Activated CD4-positive, alpha-beta memory T cell treated with anti-CD3 and anti-CD28 coated beads for 36 hours (primary cell): ENCODE results near the gene SLC25A36. TPM values are rescaled to one million over a fixed set of nuclear protein-coding genes. Genes with fewer than 3 reads are reported as not detected.

ENCODE experiments used
- CTCF ChIA-PET: fragments of 350-600 bp; sonication (Branson Sonifier 250); formaldehyde crosslinking; loops from one replicate; lab custom pipeline; 2021; ENCODE audit warnings: antibody characterized with exemption, inconsistent platforms; lab: Charles Lee
- POLR2A ChIA-PET: fragments of 350-600 bp; sonication (Branson Sonifier 250); formaldehyde crosslinking; loops from one replicate; lab custom pipeline; 2021; ENCODE audit warnings: antibody characterized with exemption; lab: Charles Lee
- DNase-seq: peaks from one replicate; pipeline ENCODE4 v3.0.0-alpha.2; 2020
- H3K27ac Mint-ChIP-seq: one replicate; pipeline ENCODE4 v1.8.0; 2021; ENCODE audit warnings: mixed read lengths
- H3K27me3 Mint-ChIP-seq: one replicate; pipeline ENCODE4 v1.8.0; 2021; ENCODE audit warnings: mixed read lengths
- H3K36me3 Mint-ChIP-seq: one replicate; pipeline ENCODE4 v1.8.0; 2021; ENCODE audit warnings: mixed read lengths
- H3K4me1 Mint-ChIP-seq: one replicate; pipeline ENCODE4 v1.8.0; 2021; ENCODE audit warnings: low read depth, mixed read lengths
- H3K4me3 Mint-ChIP-seq: one replicate; pipeline ENCODE4 v1.8.0; 2021; ENCODE audit warnings: mild to moderate bottlenecking, mixed read lengths
- H3K9me3 Mint-ChIP-seq: one replicate; pipeline ENCODE4 v1.8.0; 2021; ENCODE audit warnings: mixed read lengths
- intact Hi-C: fragments of 100-400 bp; cut with micrococcal nuclease; formaldehyde crosslinking; loops from one replicate; pipeline ENCODE4 v1.15.1; 2023
- total RNA-seq, 2 experiments: library from RNA; stranded (reverse); gene quantifications; one replicate each; pipeline ENCODE4 v1.2.3, GENCODE V29; 2021

The SLC25A36 gene, protein sequence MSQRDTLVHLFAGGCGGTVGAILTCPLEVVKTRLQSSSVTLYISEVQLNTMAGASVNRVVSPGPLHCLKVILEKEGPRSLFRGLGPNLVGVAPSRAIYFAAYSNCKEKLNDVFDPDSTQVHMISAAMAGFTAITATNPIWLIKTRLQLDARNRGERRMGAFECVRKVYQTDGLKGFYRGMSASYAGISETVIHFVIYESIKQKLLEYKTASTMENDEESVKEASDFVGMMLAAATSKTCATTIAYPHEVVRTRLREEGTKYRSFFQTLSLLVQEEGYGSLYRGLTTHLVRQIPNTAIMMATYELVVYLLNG
- 10 to 100 TPM; 44.7 to 56.5 TPM for total RNA-seq

DNA sequence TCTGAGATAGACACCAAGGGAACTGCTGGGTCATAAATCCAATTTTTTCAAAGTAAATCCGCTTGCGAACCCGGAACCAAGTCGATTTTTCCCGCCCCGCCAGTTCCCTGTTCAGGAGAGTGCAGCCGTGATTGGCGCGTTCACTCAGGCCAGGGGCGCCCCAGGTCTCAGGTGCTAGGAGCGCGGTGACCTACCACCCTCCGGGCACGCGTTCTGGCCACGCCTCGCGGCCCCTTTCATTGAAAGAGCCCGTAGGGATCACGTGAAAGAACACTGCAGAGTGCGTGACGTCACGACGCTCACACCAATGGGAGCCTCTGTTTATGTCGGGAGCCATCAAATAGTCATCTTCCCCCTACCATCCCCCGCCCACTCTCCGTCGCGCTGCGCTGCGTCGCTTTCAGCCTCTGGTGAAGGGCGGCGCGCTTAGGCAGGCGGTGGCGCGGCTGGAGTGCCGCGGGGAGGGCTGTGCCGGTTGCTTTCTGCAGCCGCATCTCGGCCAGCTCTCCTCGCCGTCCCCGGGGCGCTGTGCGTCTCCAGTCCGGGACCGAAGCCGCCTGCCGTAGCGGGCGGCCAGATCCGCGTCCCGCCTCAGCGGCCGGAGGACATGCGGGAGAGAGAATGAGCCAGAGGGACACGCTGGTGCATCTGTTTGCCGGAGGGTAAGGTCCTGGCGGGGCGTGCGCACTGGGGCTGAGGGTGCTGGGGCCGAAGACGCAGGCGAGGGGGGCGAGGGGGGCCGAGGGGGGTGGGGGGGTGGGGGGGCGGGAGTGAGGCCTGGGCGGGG, at the start of gene SLC25A36:
Gene SLC25A36, plus strand, starts transcription at position 403 of the 787 bp plus-strand sequence. Its CDS starts 219 bp downstream, at position 622.
- peaks cover 37% of the 10 kb centered on the region for H3K4me1 Mint-ChIP-seq
- peak within 1 kb of the TSS; percentile 83 for H3K27ac Mint-ChIP-seq
- ChIA-PET POLR2A (no interaction called here), CTCF (no interaction called here)
- peaks cover 4% of the 10 kb centered on the region for H3K36me3 Mint-ChIP-seq
- H3K4me3 Mint-ChIP-seq: peak within 1 kb of the TSS; percentile 92
- peaks cover 4% of the 10 kb centered on the region for H3K9me3 Mint-ChIP-seq
- peak; percentile 98 for DNase-seq
- H3K27me3 Mint-ChIP-seq: no peaks in the 10 kb centered on the region
- intact Hi-C loops: loop anchor here (1.0 to 5.0 kb wide), 4 partner anchors 12 to 1636 kb away; partner anchors contain the start of genes ATR and NMNAT3

DNA sequence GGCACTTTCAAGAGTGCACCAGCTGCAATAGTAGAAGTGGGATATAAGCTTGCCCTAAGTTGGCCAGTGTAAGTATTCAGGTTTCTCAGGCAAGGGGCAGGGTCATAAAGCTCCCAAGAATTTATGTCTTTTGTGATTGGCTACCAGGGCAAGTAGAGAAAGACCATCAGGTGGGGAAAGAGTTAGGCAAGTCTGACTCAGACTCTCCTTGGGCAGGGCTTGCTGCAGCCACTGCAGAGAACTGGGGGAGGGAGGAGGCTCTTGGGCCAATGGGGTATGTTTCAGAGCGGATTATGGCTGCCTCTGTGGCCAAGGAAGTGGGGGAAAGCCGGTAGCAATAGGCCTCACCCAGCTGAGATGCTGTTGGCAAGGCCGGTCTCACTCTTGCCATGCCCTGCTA, 44.6 kb upstream of the SLC25A36 start:
- H3K4me1 Mint-ChIP-seq: no peaks in the 10 kb centered on the region
- no peak overlapping the region for H3K4me3 Mint-ChIP-seq
- H3K27me3 Mint-ChIP-seq: peaks cover 10% of the 10 kb centered on the region
- no peak overlapping the region for H3K27ac Mint-ChIP-seq
- CTCF ChIA-PET: interaction anchor here (1.0 to 2.5 kb wide), 4 partner anchors 206 to 297 kb away, joined by 4 to 18 read pairs (median 6); no protein-coding TSS in a partner anchor
- H3K9me3 Mint-ChIP-seq: no peaks in the 10 kb centered on the region
- intact Hi-C loops: no loop called here
- no peaks in the 10 kb centered on the region for H3K36me3 Mint-ChIP-seq
- DNase-seq: no peak
- POLR2A ChIA-PET: interaction anchor here (0.7 kb wide), 1 partner anchor 1677 kb away, joined by 3 read pairs; no protein-coding TSS in a partner anchor

DNA sequence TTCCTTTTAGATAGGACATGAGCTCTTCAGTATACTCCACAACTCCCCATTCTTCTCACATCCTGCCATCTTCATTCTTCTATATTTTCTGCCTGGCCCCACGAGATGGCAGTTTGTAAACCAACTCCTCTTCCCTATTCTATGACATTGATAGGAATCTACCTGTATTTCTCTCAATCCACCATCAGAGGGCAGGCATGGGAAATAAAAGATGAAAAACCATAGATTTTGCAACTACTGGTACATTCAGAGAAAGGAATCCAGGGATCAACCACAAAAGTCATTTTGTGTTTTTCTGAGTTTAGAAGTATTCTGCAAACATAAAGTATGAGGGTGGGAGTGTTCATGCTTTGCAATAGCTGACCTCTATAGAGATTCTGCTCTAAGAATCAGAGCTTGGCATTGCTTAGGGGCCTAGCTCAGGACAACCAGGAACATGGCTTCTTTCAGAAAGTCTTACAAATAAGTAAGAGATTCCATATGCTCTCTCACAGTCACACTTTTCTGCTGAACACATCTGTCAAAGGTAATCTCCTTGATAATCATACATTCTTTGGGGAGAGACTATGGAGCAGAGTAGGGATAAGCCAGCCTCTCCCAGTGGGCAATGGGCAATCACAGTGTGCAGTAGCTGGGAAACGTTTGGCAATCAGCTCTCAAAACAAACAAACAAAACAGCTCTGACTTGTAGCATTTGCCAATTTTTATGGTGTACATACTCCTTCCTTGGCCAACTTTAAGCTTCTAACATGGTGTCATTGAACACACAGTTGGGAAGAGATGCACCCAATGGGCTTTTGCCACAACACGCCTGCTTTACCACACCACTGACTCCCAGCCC, 43.1 kb upstream of the SLC25A36 start:
- Mint-ChIP-seq H3K9me3 (no peaks in the 10 kb centered on the region), H3K4me1 (no peaks in the 10 kb centered on the region), H3K27me3 (peaks cover 10% of the 10 kb centered on the region), H3K4me3 (no peak overlapping the region), H3K27ac (no peak overlapping the region), H3K36me3 (no peaks in the 10 kb centered on the region)
- intact Hi-C loops: loop anchor here (1.0 kb wide), 3 partner anchors 75 to 294 kb away; no protein-coding TSS in a partner anchor
- no peak for DNase-seq
- POLR2A ChIA-PET: no interaction called here
- CTCF ChIA-PET: interaction anchor here (0.6 to 2.4 kb wide), 10 partner anchors 9 to 462 kb away, joined by 3 to 18 read pairs (median 4); no protein-coding TSS in a partner anchor

DNA sequence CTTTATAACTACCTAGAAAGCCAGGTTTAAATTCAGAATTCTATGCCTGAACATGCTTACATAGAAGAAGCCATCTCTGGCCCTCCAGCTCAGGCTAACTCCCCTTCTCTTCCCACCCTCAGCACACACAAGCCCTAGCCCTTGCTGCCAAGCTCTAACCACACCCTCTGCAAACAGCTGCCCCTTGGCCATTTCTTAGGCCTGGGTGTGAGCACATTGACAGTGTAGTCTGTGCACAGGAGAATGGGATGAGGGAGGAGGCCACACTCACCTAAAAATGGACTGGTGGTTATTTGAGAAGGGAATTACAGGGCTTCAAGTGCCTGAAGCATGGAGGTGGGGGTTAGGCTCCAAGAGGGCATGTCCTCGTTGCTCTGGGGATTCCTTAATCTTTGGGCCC, 42.3 kb upstream of the SLC25A36 start:
- no peak overlapping the region for H3K27ac Mint-ChIP-seq
- H3K4me3 Mint-ChIP-seq: no peak overlapping the region
- H3K4me1 Mint-ChIP-seq: no peaks in the 10 kb centered on the region
- peaks cover 10% of the 10 kb centered on the region for H3K27me3 Mint-ChIP-seq
- no peak for DNase-seq
- POLR2A ChIA-PET: no interaction called here
- CTCF ChIA-PET: interaction anchor here (0.8 to 2.4 kb wide), 3 partner anchors 189 to 292 kb away, joined by 3 to 18 read pairs (median 14); no protein-coding TSS in a partner anchor
- no peaks in the 10 kb centered on the region for H3K9me3 Mint-ChIP-seq
- H3K36me3 Mint-ChIP-seq: no peaks in the 10 kb centered on the region
- intact Hi-C loops: no loop called here

DNA sequence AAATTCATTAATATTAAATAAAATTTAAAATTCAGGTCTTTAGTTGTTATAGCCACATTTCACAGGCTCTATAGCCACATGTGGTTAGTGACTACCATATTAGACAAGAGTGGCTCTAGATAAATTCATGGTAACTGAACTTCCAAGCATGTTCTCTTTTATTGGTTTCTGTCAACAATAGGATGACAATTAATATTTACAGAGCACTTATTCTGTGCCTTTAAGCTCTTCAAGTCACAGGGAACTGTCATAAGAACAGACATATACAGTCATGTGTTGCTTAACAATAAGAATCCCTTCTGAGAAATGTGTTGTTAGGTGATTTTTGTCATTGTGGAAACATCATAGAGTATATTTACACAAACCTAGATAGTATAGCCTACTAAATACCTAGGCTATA, 38.8 kb upstream of the SLC25A36 start:
- intact Hi-C loops: no loop called here
- Mint-ChIP-seq H3K9me3 (no peaks in the 10 kb centered on the region), H3K4me1 (no peaks in the 10 kb centered on the region), H3K27ac (no peak overlapping the region), H3K4me3 (no peak overlapping the region), H3K27me3 (no peaks in the 10 kb centered on the region), H3K36me3 (no peaks in the 10 kb centered on the region)
- POLR2A ChIA-PET: no interaction called here
- DNase-seq: no peak
- CTCF ChIA-PET: no interaction called here

DNA sequence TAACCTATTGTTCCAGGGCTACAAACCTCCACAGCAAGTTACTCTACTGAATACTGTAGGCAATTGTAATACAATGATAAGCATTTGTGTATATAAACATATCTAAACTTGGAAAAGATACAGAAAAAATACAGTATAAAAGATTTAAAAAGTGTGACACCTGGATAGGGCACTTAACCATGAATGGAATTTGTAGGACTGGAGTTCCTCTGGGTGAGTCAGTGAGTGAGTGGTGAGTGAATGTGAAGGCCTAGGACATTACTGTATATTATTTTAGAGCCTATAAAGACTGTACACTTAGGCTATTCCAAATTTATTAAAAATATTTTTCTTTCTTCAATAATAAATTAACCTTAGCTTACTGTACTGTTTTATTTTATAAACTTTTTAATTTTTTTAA, 38.4 kb upstream of the SLC25A36 start:
- no peak overlapping the region for H3K4me3 Mint-ChIP-seq
- intact Hi-C loops: no loop called here
- ChIA-PET POLR2A (no interaction called here), CTCF (no interaction called here)
- DNase-seq: no peak
- H3K27ac Mint-ChIP-seq: no peak overlapping the region
- no peaks in the 10 kb centered on the region for H3K36me3 Mint-ChIP-seq
- H3K9me3 Mint-ChIP-seq: no peaks in the 10 kb centered on the region
- no peaks in the 10 kb centered on the region for H3K4me1 Mint-ChIP-seq
- H3K27me3 Mint-ChIP-seq: no peaks in the 10 kb centered on the region

DNA sequence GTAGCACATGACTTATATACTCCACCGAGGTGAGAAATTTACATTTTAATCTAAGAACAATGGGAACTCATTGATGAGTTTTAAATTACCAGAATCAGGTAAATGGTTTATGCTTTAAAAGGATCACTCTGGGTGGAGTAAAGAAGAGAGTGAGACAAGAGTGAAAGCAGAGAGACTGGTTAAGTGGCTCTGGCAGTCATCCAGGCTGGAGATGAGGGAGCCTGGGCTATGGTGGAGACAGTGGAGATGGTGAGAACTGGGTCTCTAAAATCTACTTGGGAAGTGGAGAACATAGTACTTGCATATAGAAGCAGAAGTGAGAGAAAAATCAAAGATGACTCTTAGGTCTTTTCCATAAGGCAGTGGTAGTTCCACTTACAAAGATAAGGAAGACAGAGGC, 37.1 kb upstream of the SLC25A36 start:
- Mint-ChIP-seq H3K4me3 (no peak overlapping the region), H3K27me3 (no peaks in the 10 kb centered on the region), H3K36me3 (no peaks in the 10 kb centered on the region), H3K9me3 (no peaks in the 10 kb centered on the region), H3K27ac (no peak overlapping the region), H3K4me1 (no peaks in the 10 kb centered on the region)
- DNase-seq: no peak
- intact Hi-C loops: no loop called here
- ChIA-PET CTCF (no interaction called here), POLR2A (no interaction called here)

DNA sequence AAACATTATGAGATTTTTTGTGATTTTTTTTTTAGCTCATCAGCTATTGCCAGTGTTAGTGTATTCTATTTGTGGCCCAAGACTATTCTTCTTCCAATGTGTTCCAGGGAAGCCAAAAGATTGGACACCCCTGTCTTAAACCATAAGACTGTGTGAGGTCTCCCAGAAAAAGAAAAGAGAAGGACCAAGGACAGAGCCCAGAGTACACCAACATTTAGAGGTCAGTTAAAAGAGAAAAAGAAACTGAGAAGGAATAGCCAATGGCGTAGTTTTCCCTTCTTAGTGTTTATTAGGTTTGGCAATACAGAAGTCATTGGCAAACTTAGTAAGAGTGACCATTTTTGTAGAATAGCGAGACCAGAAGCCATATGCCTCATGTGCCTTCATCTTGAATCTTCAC, 36.1 kb upstream of the SLC25A36 start:
- Mint-ChIP-seq H3K27ac (no peak overlapping the region), H3K9me3 (no peaks in the 10 kb centered on the region), H3K4me1 (no peaks in the 10 kb centered on the region), H3K36me3 (no peaks in the 10 kb centered on the region), H3K27me3 (no peaks in the 10 kb centered on the region), H3K4me3 (no peak overlapping the region)
- intact Hi-C loops: no loop called here
- POLR2A ChIA-PET: no interaction called here
- no peak for DNase-seq
- CTCF ChIA-PET: no interaction called here

DNA sequence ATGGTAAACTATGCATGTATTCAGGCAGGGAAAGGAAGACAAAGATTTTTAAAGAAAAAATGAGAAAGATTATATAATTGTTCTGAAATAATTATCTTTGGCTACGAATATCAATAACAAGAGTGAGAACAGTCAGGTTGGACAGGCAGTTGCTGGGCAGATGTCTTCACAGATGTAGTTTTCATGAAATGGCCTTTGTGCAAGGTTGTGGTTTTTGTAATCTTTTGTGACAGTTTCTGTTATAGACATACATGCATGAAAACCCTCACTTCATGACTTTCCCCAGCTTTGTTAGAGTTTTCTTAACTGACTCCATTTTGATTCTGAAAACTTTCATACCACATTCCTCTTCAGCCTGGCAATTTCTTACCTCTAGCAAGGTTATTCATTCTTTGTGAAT, 34.9 kb upstream of the SLC25A36 start:
- Mint-ChIP-seq H3K9me3 (no peaks in the 10 kb centered on the region), H3K27me3 (no peaks in the 10 kb centered on the region), H3K27ac (no peak overlapping the region), H3K36me3 (no peaks in the 10 kb centered on the region), H3K4me3 (no peak overlapping the region), H3K4me1 (no peaks in the 10 kb centered on the region)
- intact Hi-C loops: no loop called here
- POLR2A ChIA-PET: no interaction called here
- DNase-seq: no peak
- CTCF ChIA-PET: interaction anchor here (1.5 kb wide), 1 partner anchor 10 kb away, joined by 4 read pairs; no protein-coding TSS in a partner anchor

DNA sequence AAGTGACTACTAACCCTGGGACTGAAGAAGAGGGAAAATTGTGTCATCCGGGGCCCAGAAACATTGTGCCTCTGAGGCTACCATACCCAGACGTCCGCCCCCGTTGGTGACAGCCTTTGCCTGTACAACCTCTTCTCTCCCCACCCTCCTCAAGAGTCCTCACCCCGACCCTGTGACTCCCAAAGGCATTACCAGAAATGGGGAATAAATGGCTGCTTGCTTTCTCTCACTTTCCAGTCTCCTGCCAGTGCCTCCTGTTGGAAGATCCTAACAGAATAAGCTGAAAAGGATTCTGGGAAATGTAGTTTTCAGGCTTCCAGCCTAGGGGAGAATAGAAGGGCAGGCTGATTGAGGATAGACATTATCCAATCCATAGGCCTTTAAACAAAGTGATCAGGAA, 30.8 kb upstream of the SLC25A36 start:
- ChIA-PET POLR2A (no interaction called here), CTCF (no interaction called here)
- Mint-ChIP-seq H3K27me3 (peaks cover 2% of the 10 kb centered on the region), H3K4me1 (no peaks in the 10 kb centered on the region), H3K36me3 (no peaks in the 10 kb centered on the region), H3K27ac (no peak overlapping the region), H3K4me3 (no peak overlapping the region), H3K9me3 (no peaks in the 10 kb centered on the region)
- DNase-seq: no peak
- intact Hi-C loops: no loop called here

DNA sequence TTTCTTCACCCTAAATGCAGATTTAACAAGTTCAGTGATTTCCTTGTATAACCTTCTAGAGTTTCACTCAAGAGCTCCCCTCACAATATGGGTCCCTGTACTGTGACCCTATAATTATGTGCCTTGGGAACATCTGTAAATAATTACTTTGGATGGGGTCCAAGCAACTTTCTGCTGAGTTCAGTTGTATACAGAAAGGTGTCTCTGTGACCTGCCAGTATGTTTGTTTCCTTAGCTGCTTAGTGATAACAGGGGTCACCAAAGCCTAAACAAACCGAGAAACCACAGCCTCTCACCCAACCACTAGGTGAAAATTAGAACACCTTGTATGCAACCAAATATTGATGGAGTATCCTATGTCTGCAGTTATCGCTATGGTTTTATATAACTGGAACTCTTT, 29.8 kb upstream of the SLC25A36 start:
- peaks cover 2% of the 10 kb centered on the region for H3K27me3 Mint-ChIP-seq
- H3K36me3 Mint-ChIP-seq: no peaks in the 10 kb centered on the region
- H3K4me3 Mint-ChIP-seq: no peak overlapping the region
- no peaks in the 10 kb centered on the region for H3K4me1 Mint-ChIP-seq
- intact Hi-C loops: no loop called here
- H3K27ac Mint-ChIP-seq: no peak overlapping the region
- ChIA-PET CTCF (interaction anchor here (1.0 kb wide), 1 partner anchor 13 kb away, joined by 3 read pairs; no protein-coding TSS in a partner anchor), POLR2A (no interaction called here)
- DNase-seq: no peak
- H3K9me3 Mint-ChIP-seq: no peaks in the 10 kb centered on the region
